GM21737 (cell line): ENCODE results near the gene SYT8.
A peak's percentile ranks its signal among the peaks of the same experiment; 100 is the strongest.

Experiments used
- ATAC-seq: cut with Tn5 transposase; IDR thresholded peaks from one replicate; pipeline ENCODE4 v1.9.1; 2021; ENCODE audit warnings: mild to moderate bottlenecking, moderate library complexity; ENCODE audit not compliant: unreplicated experiment

The SYT8 gene

GRCh38 chr11:1831338-1832210 is 3.2 kb upstream of the SYT8 start:
- no peak for ATAC-seq

DNA sequence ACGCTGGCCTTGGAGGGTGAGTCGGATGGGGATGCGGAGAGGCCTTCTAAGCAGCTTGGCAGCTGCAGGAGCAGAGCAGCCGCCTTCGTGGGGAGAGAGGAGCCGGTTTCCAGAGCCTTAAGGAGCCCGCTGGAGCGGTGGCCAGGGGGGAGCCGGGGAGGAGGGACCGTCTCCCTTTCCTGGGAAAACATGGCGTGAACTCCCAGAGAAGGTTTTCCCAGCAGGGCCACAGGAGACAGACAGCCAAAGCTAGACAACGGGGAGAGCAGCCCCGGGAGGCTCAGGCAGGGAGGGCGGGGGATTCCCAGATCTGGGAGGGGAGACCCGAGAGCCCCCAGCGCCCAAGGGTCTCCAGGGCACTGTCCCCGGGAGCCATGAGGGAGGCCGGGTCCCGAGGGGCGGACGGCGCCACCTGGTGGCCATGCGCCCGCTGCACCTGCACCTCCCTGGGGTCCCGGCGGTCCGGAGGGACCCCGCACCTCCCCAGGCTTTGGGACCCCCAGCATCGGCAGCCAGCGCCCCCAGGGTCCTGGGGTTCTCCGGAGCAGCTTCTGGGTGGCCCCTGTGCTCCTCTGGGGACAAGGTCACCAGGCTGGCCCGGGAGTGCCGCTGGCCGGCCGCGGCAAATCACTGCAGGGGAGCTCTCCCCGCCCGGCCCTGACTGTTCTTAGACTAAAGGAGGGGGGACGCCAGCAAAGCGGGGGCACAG is 2.4 kb upstream of the SYT8 start:
- no peak for ATAC-seq

GRCh38 chr11:1832920-1833295 is 1.9 kb upstream of the SYT8 start:
- ATAC-seq = no peak

DNA sequence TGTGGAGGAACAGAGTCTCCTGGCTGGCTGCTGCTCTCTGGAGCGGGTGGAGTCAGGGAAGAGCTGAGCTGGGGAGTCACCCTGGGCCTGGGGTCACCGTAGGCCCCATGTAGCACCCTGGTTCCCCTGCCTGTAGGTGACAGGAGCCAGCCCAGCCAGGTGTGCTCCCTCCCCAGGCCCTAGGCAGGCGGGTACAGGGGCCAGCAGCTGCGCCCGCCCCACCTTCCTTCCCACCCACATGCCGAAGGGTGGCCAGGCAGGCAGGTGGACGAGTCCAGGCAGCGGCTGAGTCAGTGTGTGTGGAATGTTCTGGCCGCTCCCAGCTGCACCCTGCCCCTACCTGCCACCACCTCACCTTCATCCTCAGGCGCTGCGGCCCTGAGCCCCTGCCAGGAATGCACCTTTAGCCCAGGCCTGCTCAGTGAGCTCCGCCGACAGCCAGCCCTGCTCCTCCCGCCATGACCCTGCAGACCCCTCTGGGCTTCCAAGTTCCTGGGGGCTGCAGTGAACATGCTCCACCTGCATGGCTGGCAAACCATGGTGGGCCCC is 654 bp upstream of the SYT8 start:
- no peak for ATAC-seq

DNA sequence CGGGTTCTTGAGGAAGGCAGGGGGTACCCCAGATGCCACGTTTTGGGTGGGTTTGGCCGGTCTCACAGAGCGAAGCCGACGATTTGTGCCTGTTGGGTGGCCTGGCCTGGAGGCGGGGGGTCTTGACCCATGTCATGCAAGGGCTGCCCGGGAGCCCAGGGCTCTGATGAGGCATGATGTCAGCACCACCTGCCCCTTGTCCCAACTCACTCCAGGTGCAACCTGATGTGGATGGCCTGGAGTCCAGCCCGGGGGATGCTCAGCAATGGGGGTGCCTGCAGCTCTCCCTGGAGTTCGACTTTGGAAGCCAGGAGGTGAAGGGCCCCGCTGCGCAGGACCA is 851 bp downstream of the SYT8 start:
- ATAC-seq = no peak

DNA sequence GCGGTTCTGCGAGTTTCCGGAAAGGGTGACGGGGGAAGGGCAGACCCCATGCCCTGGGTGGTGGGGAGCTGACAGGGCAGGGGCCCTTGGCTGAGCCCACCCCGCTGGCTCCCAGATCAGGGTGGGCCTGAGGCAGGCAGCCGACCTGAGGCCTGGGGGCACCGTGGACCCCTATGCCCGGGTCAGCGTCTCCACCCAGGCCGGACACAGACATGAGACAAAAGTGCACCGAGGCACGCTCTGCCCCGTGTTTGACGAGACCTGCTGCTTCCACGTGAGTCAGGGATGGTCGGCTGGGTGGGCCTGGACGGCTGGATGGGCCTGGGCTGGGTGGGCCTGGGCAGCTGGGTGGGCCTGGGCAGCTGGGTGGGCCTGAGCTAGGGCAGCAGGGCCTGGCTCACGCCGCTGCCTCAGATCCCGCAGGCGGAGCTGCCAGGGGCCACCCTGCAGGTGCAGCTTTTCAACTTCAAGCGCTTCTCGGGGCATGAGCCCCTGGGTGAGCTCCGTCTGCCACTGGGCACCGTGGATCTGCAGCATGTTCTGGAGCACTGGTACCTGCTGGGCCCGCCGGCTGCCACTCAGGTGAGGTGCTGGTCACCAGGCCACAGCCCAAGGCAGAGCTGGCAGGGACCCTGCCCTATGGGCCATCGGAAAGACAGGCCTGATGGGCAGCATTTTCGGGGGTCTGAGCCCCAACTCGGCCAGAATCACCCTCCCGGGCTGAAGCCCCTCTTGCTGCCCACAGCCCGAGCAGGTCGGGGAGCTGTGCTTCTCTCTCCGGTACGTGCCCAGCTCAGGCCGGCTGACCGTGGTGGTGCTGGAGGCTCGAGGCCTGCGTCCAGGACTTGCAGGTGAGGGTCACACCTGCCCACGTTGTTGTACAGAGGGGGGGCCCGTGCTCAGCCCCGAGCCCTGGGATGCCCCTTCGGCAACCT is 1.5 kb downstream of the SYT8 start:
- no peak for ATAC-seq

DNA sequence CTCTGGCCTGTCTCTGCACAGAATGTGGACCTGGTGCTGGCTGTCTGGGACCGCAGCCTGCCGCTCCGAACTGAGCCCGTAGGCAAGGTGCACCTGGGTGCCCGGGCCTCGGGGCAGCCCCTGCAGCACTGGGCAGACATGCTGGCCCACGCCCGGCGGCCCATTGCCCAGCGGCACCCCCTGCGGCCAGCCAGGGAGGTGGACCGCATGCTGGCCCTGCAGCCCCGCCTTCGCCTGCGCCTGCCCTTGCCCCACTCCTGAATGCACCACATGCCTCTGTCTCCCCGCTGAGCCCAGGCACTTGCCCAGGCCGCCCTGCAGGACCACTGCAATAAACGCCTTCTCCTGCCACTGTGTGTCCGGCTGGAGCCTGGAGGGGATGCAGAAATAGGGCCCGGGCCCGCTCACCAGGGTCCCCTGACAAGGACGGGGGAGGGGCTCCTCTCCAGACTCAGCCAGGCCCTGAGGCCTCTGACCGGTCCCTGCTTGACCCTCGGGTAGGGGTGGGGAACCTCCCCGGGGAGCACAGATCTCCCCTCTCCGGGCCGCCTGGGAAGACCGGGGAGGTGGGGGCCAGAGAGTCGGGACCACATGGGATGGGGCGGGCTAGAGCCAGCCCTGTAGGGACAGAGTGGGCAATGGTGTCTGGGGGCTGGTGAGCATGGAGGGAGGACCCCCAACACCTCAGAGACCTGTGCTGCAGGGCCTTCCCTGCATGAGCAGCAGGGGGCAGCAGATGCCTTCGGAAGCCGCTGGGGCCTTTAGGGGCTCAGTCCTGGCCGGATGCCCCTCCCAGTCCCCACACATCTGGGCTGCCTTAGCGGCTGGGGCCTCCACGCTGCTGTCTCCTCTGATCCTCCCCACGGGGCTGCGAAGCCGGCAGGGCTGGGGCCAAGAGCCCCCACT is 2.6 kb downstream of the SYT8 start:
- ATAC-seq = peak; percentile 48

DNA sequence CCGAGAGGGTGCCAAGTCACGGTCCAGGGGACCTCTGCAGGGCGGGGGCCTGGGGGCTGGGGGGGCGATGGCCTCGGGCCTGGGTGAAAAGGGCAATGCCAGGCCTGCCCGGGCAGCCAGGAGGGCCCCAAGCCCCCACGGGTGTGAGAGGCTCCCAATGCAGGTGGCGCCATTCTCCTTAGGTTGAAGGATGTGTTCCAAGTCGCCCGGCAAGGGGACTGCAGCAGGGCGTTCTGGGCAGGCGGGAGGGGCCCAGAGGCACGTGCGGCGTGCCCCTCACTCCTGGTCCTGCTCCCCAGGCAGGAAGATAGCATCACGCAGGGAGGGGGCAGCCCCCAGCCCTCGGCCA is 3.3 kb downstream of the SYT8 start:
- peak; percentile 10 for ATAC-seq

DNA sequence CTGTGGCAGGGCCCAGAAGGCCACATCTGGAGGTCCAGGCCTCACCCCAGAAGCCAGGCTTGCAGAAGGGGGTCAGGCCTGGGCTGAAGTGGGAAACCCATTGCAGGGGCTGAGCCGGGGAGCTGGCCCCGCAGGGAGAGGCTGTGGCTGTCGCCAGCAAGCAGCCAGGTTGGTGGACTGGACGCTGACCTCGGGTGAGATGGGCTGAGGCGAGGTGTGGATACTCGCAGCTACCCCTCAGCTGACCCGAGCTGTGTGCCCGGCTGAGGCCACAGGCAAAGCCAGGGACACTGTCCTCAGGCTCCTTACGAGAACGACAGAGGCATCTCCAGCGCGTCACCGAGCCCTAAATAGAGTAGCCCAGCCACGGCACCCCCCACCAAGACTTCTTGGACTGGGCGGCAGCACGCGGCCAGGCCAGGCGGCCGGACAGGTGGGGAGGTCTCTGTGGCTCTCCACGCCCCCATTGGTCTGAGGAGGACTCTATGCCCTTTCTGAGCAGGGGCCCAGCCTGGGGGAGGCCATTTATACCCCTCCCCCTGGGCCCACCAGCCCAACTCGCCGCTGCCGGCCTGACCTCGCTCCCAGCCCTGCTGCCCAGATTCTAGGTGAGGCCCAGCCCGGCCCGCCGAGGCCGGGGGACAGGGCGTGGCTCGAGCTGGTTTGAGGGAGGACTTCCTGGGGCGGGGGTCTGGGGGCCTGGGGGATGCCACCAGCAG is 3.8 kb downstream of the SYT8 start, which contains the start of gene TNNI2:
TSS of gene TNNI2 (plus strand) at position 556 of the 719 bp plus-strand sequence. CDS start 716 bp downstream, outside the sequence.
- no peak for ATAC-seq

- no peak for ATAC-seq
Measured at GRCh38 chr11:1839204-1839923, 4.6 kb downstream of the SYT8 start.

GRCh38 chr11:1839924-1840779 is 5.4 kb downstream of the SYT8 start:
- ATAC-seq = no peak

DNA sequence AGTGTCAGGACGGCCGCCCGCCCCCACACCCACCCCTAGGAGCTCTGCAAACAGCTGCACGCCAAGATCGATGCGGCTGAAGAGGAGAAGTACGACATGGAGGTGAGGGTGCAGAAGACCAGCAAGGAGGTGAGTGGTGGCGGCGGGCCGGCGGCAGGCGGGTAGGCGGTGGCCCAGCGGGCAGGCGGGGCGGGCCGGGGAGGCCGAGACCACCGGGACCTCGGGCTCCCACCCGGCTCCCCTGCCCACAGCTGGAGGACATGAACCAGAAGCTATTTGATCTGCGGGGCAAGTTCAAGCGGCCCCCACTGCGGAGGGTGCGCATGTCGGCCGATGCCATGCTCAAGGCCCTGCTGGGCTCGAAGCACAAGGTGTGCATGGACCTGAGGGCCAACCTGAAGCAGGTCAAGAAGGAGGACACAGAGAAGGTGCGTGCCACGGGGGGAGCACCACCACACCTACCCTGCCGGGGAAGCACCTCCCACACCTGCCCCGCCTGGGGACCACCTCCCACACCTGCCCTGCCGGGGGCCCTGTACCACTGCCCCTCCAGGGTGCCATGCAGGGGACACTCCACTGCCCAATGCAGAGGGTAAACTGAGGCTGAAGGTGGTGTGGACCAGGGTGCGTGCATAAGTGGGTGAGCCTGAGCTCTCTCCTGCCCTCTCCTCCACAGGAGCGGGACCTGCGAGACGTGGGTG is 6.1 kb downstream of the SYT8 start:
- ATAC-seq = no peak

GRCh38 chr11:1841511-1842148 is 6.8 kb downstream of the SYT8 start:
- ATAC-seq = no peak

GRCh38 chr11:1842149-1843097 is 7.6 kb downstream of the SYT8 start:
- no peak for ATAC-seq

GRCh38 chr11:1843098-1843473 is 8.3 kb downstream of the SYT8 start:
- no peak for ATAC-seq

GRCh38 chr11:1843796-1844195 is 9.0 kb downstream of the SYT8 start:
- no peak for ATAC-seq
